Omental fat pad (tissue), 4 donors: Measurements from ENCODE around the gene TNIK. TPM values are rescaled to one million over a fixed set of nuclear protein-coding genes. Genes with fewer than 3 reads are reported as not detected.
"Not testable (repeated sequence)": the region's sequence is repeated elsewhere in the genome, so short reads cannot be mapped to it uniquely, and the experiment has no call there.

Experiments used
- ATAC-seq: fragments of 150-250 bp; one replicate; pipeline ENCODE4 v1.9.1; 2016; ENCODE audit warnings: mild to moderate bottlenecking, moderate library complexity; ENCODE audit not compliant: low FRiP score
- DNase-seq: peaks from one replicate; pipeline ENCODE4 v3.0.0-alpha.2; 2019; ENCODE audit warnings: low spot score
- CTCF ChIP-seq, 3 donors: fragments of 450-650 bp; IDR thresholded peaks; one replicate each; pipeline ENCODE4 v1.5.1; 2016 to 2017; ENCODE audit warnings: antibody characterized with exemption in 3 of 3, mild to moderate bottlenecking in 3 of 3, moderate library complexity in 2 of 3
- total RNA-seq, 4 donors: library from RNA; depleted of rRNA; stranded (reverse); fragments of >200 nt; gene quantifications; one replicate each; pipeline ENCODE4 v1.1.0, GENCODE V29; 2016

The TNIK gene
- total RNA-seq, 4 donors from 2014 or later, result 3.9 to 12.8 (median 6.5) TPM

DNA sequence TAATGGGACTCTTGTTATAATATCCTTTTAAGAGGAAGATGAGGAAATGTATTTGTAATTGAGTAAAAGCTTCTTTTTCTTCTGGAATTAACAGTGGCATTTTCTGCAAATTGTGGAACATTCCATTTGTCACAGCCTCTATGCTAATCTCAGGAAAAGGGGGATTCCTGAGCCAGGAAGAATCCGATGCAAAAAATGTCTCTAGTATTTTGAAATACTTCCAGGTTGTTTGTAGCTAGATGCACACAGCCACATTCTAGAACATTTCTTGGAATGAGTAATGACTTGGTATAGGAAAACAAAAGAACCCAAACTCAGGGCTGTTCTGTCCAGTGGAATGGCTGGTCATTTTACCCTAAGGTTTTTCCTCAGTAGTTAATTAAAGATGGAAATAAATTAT, 335.2 kb downstream of the TNIK start:
- TF ChIP-seq CTCF (IDR thresholded peaks at IDR 0.05), result no peak
- DNase-seq, result no peak
- no peak for ATAC-seq

- no peak for ATAC-seq
- TF ChIP-seq CTCF (IDR thresholded peaks at IDR 0.05), result no peak
These were observed 336.3 kb downstream of the TNIK start for GRCh38 chr3:171123915-171124314.

DNA sequence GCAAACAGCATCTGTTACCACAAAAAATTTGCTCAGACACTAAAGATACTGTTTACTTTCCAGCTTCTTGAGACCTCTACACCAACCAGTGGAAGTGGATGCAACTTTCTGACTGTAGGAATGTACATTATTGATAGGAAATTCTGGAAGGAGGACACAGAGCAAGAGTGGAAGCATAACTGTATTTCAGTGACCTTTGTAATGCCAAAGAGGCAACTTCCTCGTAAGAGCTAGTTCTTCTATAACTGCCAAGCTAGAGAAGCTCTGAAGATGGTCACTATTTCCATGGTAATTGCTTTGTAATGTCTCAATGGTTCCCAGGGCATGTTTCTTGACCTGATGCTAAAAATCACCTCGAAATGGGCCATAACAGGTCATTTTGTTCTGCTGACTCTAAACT, 337.3 kb downstream of the TNIK start:
- TF ChIP-seq CTCF (IDR thresholded peaks at IDR 0.05), result no peak
- ATAC-seq (no peak), DNase-seq (no peak)

More at GRCh38 chr3:171123915-171124314, 336.3 kb downstream of the TNIK start:
- no peak for DNase-seq

GRCh38 chr3:171122240-171122639, 338.0 kb downstream of the TNIK start:
- no peak for TF ChIP-seq CTCF (IDR thresholded peaks at IDR 0.05)
- ATAC-seq (no peak), DNase-seq (no peak)

GRCh38 chr3:171121801-171122200, 338.4 kb downstream of the TNIK start:
- no peak for DNase-seq
- ATAC-seq, result no peak
- TF ChIP-seq CTCF (IDR thresholded peaks at IDR 0.05), result no peak

DNA sequence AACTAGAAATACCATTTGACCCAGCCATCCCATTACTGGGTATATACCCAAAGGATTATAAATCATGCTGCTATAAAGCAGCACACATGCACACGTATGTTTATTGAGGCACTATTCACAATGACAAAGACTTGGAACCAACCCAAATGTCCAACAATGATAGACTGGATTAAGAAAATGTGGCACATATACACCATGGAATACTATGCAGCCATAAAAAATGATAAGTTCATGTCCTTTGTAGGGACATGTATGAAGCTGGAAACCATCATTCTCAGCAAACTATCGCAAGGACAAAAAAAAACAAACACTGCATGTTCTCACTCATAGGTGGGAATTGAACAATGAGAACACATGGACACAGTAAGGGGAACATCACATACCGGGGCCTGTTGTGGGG, 340.8 kb downstream of the TNIK start:
- not testable (repeated sequence) for ATAC-seq, DNase-seq

DNA sequence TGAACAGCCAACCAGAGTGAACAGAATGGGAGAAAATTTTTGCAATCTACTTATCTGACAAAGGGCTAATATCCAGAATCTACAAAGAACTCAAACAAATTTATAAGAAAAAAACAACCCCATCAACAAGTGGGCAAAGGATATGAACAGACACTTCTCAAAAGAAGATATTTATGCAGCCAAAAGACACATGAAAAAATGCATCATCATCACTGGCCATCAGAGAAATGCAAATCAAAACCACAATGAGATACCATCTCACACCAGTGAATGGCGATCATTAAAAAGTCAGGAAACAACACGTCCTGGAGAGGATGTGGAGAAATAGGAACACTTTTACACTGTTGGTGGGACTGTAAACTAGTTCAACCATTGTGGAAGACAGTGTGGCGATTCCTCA, 341.2 kb downstream of the TNIK start:
- ATAC-seq, DNase-seq: not testable (repeated sequence)

DNA sequence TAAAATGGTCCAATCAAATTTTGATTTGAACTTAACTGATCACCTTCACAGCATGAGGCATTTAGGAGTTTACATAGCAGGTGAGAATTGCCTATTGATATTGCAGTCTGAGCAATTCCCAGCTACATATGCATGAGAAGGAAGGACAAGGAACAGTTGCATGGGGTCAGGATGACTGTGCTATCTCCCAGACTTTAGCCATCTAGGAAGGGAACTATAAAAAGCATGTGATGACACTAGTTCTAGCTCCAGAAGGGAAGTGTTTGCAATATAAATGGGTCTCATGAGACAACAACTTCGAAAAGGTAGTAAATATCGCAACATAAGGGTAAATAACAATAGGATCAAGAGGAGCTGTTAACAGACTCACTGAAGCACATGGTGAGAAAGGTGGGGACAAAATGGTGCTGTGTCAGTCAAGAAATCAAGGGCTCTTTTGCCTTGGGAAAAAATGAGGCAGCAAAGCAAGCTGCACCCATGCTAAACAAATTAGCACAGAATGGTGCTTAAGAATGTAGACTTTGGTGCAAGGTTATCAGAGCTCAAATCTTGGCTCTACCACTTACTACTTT, 343.3 kb downstream of the TNIK start:
- ATAC-seq, result no peak
- DNase-seq, result no peak
- TF ChIP-seq CTCF (IDR thresholded peaks at IDR 0.05), result no peak
